CD4-positive, alpha-beta T cell treated with Interleukin-2 at 100 ng/mL for 4 hours (primary cell): ENCODE results near the gene RSPRY1.
"Not testable (repeated sequence)": the region's sequence is repeated elsewhere in the genome, so short reads cannot be mapped to it uniquely, and the experiment has no call there.

Experiments
- DNase-seq: peaks from one replicate; pipeline ENCODE4 v3.0.0-alpha.2; 2020; ENCODE audit warnings: low spot score

The RSPRY1 gene

DNA sequence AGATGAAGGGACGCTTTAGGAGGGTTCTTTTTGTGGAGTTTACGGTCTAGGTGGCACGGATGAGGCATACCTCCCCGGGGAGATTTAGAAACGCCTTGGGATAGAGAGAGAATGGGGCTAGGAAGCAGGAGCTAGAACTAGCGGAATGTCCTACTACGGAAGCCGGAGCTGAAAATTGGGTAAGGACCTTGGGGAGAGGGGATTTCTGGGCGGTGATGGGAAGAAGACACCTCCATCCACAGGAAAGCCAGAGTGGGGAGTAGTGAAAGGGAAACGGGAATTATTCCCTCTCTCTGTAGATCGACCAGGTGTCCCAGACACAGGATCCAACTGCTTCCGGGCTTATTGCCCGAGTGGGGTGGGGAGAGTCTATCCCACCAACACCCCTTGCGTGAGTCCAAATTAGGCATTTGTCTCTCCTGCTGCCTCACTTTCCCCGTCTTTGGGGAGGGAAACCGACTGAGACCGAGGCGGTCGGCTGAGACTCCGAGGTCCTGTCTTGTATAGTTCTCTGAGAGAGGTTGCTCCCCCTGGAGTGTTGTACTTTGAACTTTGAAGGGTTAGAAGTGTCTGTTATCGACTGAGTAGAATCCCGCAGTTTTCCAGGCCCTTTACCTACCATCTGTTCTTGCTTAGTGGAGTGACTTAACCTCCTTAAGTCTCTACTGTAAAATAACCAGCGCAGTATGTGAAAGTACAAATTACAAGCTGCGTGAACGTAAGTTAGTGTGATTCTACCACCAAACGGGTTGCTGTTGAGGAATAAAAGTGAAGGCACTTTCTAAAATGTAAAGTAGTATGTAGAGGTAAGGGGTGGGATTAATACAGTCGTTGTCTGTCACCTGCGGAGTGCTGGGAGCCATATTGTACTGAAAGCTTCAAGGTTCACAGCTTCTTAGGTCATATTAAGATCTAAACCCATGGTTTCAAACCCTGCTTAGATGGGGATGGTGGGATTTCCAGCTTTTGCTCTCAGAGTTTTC lies 1.0 kb downstream of the RSPRY1 start:
- peak; percentile 13 for DNase-seq

DNA sequence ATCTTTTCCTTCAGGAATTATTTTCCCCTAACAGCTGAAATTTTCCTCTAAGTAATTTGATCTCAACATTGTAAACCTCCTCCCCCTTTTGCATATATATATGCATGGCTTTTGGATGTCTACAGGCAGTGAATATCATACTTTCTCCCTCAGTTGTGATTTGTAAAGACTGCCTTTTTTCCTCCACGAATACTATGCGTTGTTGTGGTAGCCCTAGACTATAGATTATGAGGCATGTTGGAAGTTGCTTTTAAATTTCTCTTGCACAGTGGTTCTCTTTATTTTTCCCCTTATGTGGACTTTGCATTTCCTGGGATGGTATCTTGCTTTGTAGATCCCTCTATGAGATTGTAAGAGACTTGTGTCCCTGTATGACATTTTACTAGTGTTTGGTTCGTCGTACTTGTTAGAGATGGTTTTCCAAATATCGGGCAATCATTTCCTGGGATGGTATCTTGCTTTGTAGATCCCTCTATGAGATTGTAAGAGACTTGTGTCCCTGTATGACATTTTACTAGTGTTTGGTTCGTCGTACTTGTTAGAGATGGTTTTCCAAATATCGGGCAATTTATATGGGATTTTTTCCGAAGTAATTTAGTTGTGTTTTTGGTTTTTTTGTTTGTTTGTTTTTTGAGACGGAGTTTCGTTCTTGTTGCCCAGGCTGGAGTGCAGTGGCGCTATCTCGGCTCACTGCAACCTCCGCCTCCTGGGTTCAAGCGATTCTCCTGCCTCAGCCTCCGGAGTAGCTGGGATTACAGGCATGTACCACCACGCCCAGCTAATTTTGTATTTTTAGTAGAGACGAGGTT lies 2.0 kb downstream of the RSPRY1 start:
- DNase-seq, result not testable (repeated sequence)

DNA sequence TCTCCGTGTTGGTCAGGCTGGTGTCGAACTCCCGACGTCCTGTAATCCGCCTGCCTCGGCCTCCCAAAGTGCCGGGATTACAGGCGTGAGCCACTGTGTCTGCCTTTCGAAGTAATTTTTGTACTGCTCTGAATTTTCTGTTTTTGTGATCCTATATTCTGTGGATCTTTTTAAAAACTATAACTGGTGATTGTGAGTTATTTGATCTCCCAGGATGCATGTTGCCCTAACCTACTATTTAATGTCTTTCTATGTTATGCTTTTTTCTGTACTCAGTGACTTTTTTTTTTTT lies 2.5 kb downstream of the RSPRY1 start:
- DNase-seq, result no peak

DNA sequence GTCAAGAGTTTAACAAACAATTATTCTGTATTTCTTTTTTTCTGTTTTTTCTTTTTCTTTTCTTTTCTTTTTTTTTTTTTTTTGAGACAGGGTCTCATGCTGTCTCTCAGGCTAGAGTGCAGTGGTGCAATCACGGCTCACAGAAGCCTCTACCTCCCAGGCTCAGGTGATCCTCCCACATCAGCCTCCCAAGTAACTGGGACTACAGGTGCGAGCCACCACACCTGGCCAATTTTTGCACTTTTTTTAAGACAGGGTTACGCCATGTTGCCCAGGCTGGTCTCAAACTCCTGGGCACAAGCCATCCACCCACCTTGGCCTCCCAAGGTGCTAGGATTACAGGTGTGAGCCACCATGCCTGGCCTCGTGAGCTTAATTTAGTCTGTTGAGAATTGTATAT lies 3.4 kb downstream of the RSPRY1 start:
- DNase-seq, result not testable (repeated sequence)

DNA sequence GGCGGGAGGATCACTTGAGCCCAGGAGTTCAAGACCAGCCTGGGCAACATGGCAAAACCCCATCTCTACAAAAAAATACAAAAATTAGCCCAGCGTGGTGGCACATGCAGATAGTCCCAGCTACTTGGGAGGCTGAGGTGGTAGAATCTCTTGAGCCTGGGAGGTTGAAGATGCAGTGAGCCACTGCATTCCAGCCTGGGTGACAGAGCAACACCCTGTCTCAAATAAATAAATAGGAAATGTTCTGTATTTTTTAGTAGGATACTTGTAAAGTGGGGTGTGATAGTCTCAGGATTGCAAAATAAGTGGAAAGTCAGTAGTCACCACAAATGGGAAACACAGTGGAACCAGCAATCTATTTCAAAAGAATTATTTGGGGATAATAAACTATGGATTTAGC lies 4.0 kb downstream of the RSPRY1 start:
- no peak for DNase-seq

DNA sequence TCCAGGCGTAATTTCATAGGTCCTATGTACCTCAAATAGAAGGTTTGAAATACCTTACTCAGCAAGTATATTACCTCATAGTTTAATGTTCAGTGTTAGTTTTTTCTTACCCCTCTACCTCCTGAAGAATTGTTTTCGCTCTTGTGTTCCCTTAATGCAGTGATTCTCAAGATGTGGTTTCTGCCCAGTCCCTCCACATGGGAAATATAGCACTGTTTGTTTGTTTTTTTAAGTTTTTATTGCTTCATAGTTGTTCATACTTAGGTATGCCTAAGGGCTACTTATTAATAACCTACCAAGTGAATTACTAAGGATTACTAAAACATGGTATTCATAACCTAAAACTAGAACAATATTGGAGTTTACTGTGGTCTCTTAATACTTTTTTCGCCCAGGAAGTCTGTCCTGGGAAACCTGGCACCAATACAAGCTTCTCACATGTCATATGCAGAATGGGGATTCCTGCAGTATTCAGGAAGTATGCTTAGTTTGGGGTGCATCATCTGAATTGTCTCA lies 5.0 kb downstream of the RSPRY1 start:
- DNase-seq, result no peak

DNA sequence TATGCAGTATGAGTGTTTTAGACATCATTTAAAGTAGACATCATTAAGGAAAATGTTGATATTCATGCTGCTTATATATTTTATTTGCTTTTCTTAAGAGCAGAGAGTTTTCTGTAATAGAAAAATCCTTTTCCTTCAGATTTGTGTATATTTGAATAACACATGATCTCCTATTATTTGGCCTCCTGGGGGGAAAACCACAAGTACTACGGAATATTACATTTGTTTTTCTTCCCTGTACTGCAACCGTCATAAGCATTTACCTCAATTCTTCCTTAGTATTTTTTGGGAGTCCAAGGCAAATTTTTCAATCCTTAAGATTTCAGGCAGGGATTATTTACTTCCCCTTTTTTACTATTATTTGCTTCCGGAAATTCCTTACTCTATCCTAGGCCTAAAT lies 6.0 kb downstream of the RSPRY1 start:
- no peak for DNase-seq

DNA sequence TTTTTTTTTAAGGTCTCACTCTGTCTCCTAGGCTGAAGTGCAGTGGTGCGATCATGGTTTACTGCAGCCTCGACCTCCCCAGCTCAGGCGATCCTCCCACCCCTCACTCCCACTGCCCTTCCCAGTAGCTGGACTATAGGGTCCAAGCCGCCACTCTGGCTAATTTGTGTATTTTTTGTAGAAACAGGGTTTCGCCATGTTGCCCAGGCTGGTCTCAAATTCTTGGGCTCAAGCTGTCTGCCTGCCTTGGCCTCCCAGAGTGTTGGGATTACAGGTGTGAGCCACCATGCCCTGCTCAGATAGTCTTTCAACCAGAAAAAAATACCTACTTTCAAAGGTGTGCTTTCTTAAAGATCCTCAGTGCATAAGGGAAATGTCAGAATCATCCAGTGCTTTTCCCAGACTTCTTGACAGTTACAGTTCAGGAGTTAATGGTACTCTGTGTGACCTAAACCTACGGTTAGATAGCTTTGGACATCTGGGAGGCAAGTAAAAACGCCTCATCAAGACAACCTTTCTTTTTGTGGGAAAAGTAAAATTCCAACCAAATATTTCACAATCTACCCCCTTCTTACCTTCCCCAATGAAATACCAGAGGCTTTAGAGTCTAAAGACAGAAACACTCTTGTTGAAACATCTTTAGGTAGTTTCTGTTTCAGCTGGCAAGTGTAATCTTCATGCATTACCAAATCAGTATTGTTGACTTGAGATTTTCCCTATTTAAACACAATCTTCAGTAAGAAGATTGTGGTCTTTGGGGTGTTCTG lies 6.8 kb downstream of the RSPRY1 start:
- DNase-seq, result no peak

DNA sequence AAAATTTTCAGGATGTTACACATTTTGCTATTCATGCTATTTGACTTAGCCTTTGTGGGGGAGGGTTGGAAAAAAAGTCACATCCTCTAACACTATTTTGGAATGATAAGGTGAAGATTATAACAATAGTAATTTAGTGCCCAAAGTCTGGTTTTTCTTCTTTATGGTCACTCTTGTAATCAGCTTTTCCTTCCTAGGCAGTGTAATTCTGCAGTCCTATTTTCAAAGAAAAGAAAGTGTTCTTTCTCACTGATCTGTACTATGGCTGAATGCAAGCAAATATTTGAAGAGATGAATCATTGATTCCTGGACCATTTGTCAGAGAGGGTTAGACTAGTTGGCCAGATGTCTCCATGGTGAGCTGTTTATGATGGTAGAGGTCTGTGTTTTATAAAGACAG lies 8.4 kb downstream of the RSPRY1 start:
- no peak for DNase-seq

DNA sequence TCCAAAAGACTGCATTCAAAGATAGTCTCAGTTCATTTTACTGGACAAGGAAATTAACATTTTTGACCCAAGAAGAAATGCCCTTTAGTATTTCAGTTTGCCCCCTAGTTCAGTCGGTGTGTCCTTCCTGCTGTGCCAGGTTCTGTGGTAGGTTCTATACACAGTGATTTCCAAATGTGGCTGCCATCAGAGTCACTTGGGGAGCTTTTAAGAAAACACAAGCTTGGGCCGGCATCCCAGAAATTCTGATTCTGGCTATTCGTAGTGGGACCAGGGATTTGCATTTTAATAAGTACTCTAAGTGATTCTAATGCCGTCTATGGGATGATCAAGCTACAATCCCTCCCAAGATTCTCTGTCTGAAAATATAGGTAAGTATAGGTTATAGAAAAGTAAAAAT lies 10.2 kb downstream of the RSPRY1 start:
- no peak for DNase-seq

DNA sequence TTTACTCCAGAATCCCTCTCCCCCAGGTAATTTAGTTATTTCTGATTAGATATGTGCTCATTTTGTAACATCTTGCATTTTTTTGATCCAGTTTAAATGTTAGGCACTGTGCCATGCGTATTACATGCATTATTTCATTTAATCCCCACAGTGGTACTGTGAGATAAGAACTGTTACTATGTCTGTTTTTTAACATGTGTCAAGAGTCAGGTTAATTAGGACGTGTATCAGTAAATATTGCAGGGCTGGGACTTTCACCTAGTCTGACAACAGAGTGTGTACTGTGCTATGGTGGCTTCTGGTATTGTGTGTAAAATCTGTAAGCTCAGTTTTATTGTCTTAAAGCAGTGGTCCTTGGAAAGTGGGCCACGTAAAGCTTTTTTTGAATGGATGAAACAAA lies 10.6 kb downstream of the RSPRY1 start:
- no peak for DNase-seq

DNA sequence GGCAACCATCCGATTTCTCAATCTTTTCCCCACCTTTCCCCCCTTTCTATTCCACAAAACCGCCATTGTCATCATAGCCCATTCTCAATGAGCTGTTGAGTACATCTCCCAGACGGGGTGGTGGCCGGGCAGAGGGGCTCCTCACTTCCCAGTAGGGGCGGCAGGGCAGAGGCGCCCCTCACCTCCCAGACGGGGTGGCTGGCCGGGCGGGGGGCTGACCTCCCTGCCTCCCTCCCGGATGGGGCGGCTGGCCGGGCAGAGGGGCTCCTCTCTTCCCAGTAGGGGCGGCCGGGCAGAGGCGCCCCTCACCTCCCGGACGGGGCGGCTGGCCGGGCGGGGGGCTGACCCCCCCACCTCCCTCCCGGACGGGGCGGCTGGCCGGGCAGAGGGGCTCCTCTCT lies 14.2 kb downstream of the RSPRY1 start:
- not testable (repeated sequence) for DNase-seq

DNA sequence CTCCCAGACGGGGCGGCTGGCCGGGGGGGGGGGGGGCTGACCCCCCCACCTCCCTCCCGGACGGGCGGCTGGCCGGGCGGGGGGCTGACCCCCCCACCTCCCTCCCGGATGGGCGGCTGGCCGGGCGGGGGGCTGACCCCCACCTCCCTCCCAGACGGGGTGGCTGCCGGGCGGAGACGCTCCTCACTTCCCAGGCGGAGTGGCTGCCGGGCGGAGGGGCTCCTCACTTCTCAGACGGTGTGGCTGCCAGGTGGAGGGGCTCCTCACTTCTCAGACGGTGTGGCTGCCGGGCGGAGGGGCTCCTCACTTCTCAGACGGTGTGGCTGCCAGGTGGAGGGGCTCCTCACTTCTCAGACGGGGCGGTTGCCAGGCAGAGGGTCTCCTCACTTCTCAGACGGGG lies 14.8 kb downstream of the RSPRY1 start:
- DNase-seq, result not testable (repeated sequence)

DNA sequence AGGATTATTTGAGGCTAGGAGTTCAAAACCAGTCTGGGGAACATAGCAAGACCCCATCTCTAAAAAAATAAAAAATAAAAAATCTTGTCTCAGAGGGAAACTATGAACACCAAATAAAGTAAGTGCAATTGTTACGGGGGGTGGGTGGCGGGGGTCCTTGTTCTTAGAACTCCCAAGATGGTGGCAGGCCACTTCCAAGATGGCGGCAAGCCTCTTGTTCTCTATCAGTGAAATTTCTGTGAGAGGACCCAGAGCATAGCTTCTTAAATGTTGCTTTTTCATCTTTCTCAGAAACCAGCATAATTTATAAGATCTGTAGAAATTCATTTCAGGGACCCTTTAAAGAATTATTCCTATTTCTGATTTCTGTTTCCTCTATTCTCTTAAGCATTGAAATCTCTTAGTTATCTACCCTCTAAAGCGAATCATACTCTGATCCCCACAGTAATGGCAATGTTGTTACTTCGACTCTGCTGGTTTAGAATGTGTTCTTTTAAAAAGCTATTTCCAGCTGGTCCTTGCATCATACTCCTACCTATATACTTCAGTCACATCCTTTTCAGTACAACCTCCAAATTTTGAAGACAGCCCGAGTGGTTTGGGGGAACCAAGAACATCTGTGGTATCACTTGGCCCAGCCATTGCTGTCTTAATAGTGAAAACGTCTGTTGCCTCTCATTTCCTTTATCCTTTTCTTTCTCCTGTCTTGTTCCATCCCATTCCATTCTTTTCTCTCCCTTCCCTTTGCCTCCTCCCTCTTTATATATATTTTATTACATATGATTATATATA lies 16.2 kb downstream of the RSPRY1 start:
- no peak for DNase-seq

DNA sequence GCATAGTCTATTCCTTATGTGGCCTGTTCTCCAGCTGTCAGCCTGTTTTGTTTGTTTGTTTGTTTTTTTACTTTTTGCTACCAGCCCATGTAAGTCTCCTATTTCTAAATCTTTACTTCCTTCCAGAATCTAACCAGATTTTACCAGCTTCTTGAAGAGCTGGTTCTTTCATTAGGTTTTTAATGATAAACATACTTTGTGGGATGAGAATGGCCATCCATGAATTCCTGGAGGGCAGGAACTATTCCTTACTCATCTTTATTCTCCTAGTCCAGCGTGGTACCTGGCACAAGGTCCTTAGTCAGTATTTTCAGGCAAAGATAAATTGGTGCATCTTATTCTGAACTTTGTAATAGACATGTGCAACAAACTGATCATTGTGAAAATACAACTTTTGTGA lies 17.3 kb downstream of the RSPRY1 start:
- DNase-seq, result no peak

DNA sequence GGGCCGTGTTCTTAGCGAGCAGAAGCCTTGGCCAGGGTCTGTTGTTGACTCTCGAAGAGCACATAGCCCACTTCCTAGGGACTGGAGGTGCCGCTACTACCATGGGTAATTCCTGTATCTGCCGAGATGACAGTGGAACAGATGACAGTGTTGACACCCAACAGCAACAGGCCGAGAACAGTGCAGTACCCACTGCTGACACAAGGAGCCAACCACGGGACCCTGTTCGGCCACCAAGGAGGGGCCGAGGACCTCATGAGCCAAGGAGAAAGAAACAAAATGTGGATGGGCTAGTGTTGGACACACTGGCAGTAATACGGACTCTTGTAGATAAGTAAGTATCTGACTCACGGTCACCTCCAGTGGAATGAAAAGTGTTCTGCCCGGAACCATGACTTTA lies 18.5 kb downstream of the RSPRY1 start:
- no peak for DNase-seq

DNA sequence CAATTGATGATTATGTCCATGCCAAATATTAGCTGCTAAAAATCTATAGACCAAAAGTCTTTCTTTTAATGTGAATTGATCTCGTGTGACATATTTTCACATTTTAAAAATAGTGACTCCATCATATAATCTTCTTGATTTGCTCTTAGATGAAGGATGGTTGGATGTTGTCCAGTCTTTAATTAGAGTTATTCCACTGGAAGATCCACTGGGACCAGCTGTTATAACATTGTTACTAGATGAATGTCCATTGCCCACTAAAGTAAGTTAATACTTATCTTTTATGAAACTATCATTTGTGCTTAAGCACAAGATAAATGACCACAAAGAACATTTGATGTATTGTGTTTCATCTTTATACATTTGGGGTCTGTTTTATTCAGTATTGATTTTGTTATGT lies 22.8 kb downstream of the RSPRY1 start:
- no peak for DNase-seq

DNA sequence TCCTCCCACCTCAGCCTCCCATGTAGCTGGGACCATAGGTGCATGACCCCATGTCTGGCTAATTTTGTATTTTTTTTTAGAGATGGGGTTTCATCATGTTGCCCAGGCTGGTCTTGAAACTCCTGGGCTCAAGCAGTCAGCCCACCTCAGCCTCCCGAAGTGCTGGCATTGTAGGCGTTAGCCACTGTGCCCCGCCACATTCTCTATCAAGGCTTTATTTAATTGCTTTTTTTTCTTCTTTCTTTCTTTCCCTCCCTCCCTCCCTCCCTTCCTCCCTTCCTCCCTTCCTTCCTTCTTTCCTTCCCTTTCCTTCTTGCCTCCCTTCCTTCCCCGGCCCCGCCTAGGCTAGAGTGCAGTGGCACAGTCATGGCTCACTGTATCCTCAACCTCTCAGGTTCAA lies 23.7 kb downstream of the RSPRY1 start:
- DNase-seq, result no peak

DNA sequence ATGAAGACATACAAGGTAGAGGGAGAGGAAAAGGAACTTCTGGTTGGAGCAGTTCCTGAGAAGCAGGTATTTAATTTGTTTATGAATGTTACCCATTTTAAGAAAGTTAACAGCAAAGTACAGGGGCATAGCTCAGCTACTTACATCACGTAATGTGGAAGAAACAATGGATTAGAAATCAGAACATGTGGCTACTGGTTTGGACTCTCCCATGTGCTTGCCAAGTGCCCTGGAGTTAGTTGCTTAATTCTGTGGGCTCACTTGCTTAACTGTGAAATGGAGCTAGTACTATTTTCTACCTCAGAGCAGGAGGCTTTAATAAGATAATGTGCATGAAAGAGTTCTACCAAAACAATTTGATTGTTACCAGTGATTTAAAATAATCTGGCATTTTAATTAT lies 27.3 kb downstream of the RSPRY1 start:
- DNase-seq, result no peak

DNA sequence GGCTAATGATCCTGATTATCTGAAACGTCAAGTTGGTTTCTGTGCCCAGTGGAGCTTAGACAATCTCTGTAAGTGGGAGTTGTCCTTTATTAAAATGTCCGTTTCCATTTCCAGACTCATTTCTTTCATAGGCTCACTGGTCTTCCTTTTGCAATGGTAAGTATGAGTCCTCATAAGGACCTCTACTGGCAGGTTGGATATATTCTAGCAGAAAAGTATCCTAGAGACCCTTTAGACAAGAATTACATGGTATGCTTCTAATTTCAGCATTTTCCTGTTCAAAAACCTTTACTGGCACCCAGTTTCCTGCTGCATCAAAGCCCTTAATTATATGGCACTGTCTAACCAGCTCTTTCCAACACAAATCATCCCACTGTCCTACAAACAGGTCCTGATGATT lies 30.8 kb downstream of the RSPRY1 start:
- DNase-seq, result no peak

DNA sequence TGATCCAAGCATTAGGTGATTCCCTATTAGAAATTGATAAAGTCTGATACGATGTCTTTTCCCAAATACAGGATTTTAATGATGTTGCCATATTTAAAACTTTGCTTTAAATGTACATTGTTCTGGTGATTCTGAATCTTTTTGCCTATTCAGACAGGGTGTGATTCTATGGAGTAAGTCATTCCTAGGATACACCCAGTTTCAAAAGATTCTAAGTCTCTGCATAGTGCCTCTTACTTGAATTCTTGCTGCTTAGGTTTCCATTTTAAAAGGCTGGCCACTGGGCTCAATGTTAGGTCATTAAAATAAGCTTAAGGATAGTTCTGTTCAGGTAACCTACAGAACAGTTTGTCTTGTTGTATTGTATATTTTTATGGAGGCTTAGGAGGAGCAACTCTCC lies 36.9 kb downstream of the RSPRY1 start:
- no peak for DNase-seq
